H1 (cell line): ENCODE results near the gene TRHDE. TPM values are rescaled to one million over a fixed set of nuclear protein-coding genes. Genes with fewer than 3 reads are reported as not detected.

ENCODE experiments used
- ASH2L ChIP-seq: fragments of 200-600, 300-600 bp; sonication (generic); IDR thresholded peaks from one replicate; pipeline ENCODE4 v1.7.1; 2017; ENCODE audit warnings: low read length
- CHD1 ChIP-seq: IDR thresholded peaks from 2 replicates; pipeline ENCODE4 v1.6.1; 2012; ENCODE audit warnings: low read depth, low read length, improper control_type of control experiment
- CREB1 ChIP-seq: IDR thresholded peaks from 2 replicates; pipeline ENCODE4 v1.6.1; 2012; ENCODE audit warnings: inconsistent platforms
- HDAC6 ChIP-seq: IDR thresholded peaks from one replicate; pipeline ENCODE4 v1.7.1; 2012; ENCODE audit warnings: low read depth, mild to moderate bottlenecking, inconsistent platforms, low read length, moderate library complexity
- RAD21 ChIP-seq, 2 experiments: IDR thresholded peaks in 1 of 2; conservative IDR thresholded peaks in 1 of 2; 2 replicates each; pipeline ENCODE4 v1.6.1; 2011; ENCODE audit warnings: low read depth in 2 of 2, low read length in 2 of 2, improper control_type of control experiment in 1 of 2, inconsistent platforms in 1 of 2, mild to moderate bottlenecking in 1 of 2, moderate library complexity in 1 of 2
- RBBP5 ChIP-seq: IDR thresholded peaks from 2 replicates; pipeline ENCODE4 v1.7.1; 2012; ENCODE audit warnings: low read depth, mild to moderate bottlenecking, inconsistent platforms, low read length, moderate library complexity, borderline replicate concordance
- TAF7 ChIP-seq: optimal IDR thresholded peaks from 2 replicates; pipeline ENCODE3; 2011; ENCODE audit warnings: low read depth, mild to moderate bottlenecking, inconsistent platforms, low read length, moderate library complexity, borderline replicate concordance
- polyA plus RNA-seq, 7 experiments: library from polyadenylated mRNA; depleted of rRNA in 3 of 7; stranded (reverse) in 5 of 7; unstranded in 2 of 7; fragments of >200 nt in 5 of 7; fragments of 200-250 nt in 2 of 7; gene quantifications; 1 replicate in 5 of 7; 2 replicates in 1 of 7; 4 replicates in 1 of 7; pipeline versions ENCODE4 v1.2.1 to v1.2.3, GENCODE V29; 2011 to 2013; ENCODE audit warnings: missing spikeins in 2 of 7, mixed read lengths in 2 of 7
- total RNA-seq: library from RNA; stranded (reverse); fragmentation: NEBNext Ultra II Directional; extraction: Animal tissue kit (Norgen Biotek cat#: 25700); gene quantifications from 2 replicates; pipeline ENCODE4 v1.2.1, GENCODE V29; 2021

The TRHDE gene
- total and polyA plus RNA-seq, 2 of the 8 experiments (the other 6 are each of a cell fraction or from before 2014, with no cell fraction given): 1.3 to 5.0 TPM

DNA sequence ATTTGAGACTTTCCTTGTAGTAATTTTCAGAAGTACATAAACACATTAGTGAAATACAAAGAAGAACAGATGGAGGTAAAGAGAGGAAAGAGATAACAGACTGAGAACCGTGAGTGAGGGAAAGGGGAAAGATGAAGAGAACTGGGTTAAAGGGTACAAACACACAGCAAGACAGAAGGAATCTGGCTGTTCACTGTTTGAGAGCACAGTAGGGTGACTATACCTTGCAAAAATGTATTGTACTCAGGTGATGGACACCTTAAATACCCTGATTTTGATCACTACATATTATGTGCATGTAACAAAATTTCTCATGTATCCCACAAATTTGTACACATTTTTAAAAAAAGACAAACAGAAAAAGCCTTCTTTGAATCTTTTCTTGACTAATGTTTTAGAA, 2.7 kb upstream of the TRHDE start (continued):
- TF ChIP-seq HDAC6 (no peak), CREB1 (no peak), TAF7 (no peak), RAD21 (IDR thresholded peaks at IDR 0.05 in 1 of 2, conservative IDR thresholded peaks at IDR 0.05 in 1 of 2; ENCODE audit: low read depth in 2 of 2, low read length in 2 of 2) (no peak), RBBP5 (no peak), CHD1 (no peak), ASH2L (no peak)
